HG02623 (cell line): Measurements from ENCODE around the gene PRR35.
A peak's percentile ranks its signal among the peaks of the same experiment; 100 is the strongest.

ENCODE experiments used
- ATAC-seq: cut with Tn5 transposase; IDR thresholded peaks from one replicate; pipeline ENCODE4 v1.9.1; 2021; ENCODE audit warnings: moderate library complexity; ENCODE audit not compliant: unreplicated experiment

PRR35 gene

GRCh38 chr16:578232-578869 is 18.2 kb downstream of the PRR35 start:
- ATAC-seq, result no peak

- ATAC-seq, result no peak
Measured at GRCh38 chr16:578870-579405, 18.7 kb downstream of the PRR35 start.

- ATAC-seq, result no peak
Measured at GRCh38 chr16:580141-580945, 20.1 kb downstream of the PRR35 start.

- no peak for ATAC-seq
Measured at GRCh38 chr16:580946-581498, 20.8 kb downstream of the PRR35 start.

GRCh38 chr16:582218-582613 is 22.0 kb downstream of the PRR35 start:
- ATAC-seq, result no peak

GRCh38 chr16:582614-583331 is 22.6 kb downstream of the PRR35 start:
- ATAC-seq, result no peak

- ATAC-seq, result no peak
Measured at GRCh38 chr16:583470-583814, 23.2 kb downstream of the PRR35 start.

GRCh38 chr16:583815-584591 is 23.8 kb downstream of the PRR35 start:
- no peak for ATAC-seq

GRCh38 chr16:585351-585750 is 25.2 kb downstream of the PRR35 start:
- ATAC-seq, result no peak

- no peak for ATAC-seq
Measured at GRCh38 chr16:586047-586644, 26.0 kb downstream of the PRR35 start.

GRCh38 chr16:586645-587590 is 26.7 kb downstream of the PRR35 start:
- no peak for ATAC-seq

GRCh38 chr16:588639-588888 is 28.4 kb downstream of the PRR35 start:
- ATAC-seq, result no peak

GRCh38 chr16:588889-589657 is 28.9 kb downstream of the PRR35 start:
- ATAC-seq, result peak; percentile 62

- ATAC-seq, result peak; percentile 69
Measured at GRCh38 chr16:589658-590187, 29.5 kb downstream of the PRR35 start, which contains the start of gene RAB40C. RAB40C (plus strand) TSS chr16:590066; CDS start chr16:590292, 226 bp downstream.

GRCh38 chr16:590188-590814 is 30.1 kb downstream of the PRR35 start:
- ATAC-seq, result no peak

GRCh38 chr16:590815-591200 is 30.6 kb downstream of the PRR35 start:
- ATAC-seq, result no peak

GRCh38 chr16:591231-591630 is 31.0 kb downstream of the PRR35 start:
- ATAC-seq, result no peak
